HG03571 (cell line): ENCODE measurements around the gene RPL37A.

ENCODE experiments used
- ATAC-seq: cut with Tn5 transposase; IDR thresholded peaks from one replicate; pipeline ENCODE4 v1.9.1; 2021; ENCODE audit not compliant: unreplicated experiment

RPL37A gene

GRCh38 chr2:216498379-216499352 lies at the start of gene RPL37A:
Gene RPL37A, plus strand, starts transcription at chr2:216498844. Its CDS starts 31 bp downstream, at chr2:216498875.
- peak; percentile 85 for ATAC-seq

GRCh38 chr2:216450346-216450745 lies 48.3 kb upstream of the RPL37A start:
- ATAC-seq = no peak

- no peak for ATAC-seq
Measured at GRCh38 chr2:216450784-216451183, 47.9 kb upstream of the RPL37A start.

GRCh38 chr2:216453955-216454614 lies 44.6 kb upstream of the RPL37A start:
- ATAC-seq = no peak

- no peak for ATAC-seq
Measured at GRCh38 chr2:216463148-216463547, 35.5 kb upstream of the RPL37A start.

- no peak for ATAC-seq
Measured at GRCh38 chr2:216464104-216464720, 34.4 kb upstream of the RPL37A start.

- no peak for ATAC-seq
Measured at GRCh38 chr2:216465579-216466195, 33.0 kb upstream of the RPL37A start.

GRCh38 chr2:216467845-216468244 lies 30.8 kb upstream of the RPL37A start:
- no peak for ATAC-seq

- ATAC-seq = no peak
Measured at GRCh38 chr2:216469661-216470060, 29.0 kb upstream of the RPL37A start.

GRCh38 chr2:216473187-216473586 lies 25.5 kb upstream of the RPL37A start:
- ATAC-seq = no peak

- ATAC-seq = peak; percentile 76
Measured at GRCh38 chr2:216474925-216475670, 23.5 kb upstream of the RPL37A start.

- no peak for ATAC-seq
Measured at GRCh38 chr2:216475767-216476166, 22.9 kb upstream of the RPL37A start.

GRCh38 chr2:216477283-216478035 lies 21.2 kb upstream of the RPL37A start:
- ATAC-seq = no peak

GRCh38 chr2:216478151-216478550 lies 20.5 kb upstream of the RPL37A start:
- ATAC-seq = no peak

- no peak for ATAC-seq
Measured at GRCh38 chr2:216478791-216479190, 19.9 kb upstream of the RPL37A start.

GRCh38 chr2:216480221-216480620 lies 18.4 kb upstream of the RPL37A start:
- no peak for ATAC-seq

GRCh38 chr2:216482640-216483039 lies 16.0 kb upstream of the RPL37A start:
- ATAC-seq = no peak

- ATAC-seq = no peak
Measured at GRCh38 chr2:216485237-216485636, 13.4 kb upstream of the RPL37A start.

GRCh38 chr2:216485745-216486144 lies 12.9 kb upstream of the RPL37A start:
- no peak for ATAC-seq

GRCh38 chr2:216486271-216486670 lies 12.4 kb upstream of the RPL37A start:
- no peak for ATAC-seq
